HEK293 (cell line): ENCODE results near the gene JCAD.

Experiments used
- CTCF ChIA-PET: fragments of 350-600 bp; formaldehyde crosslinking; extraction: SDS; loops from one replicate; lab custom pipeline; 2021; ENCODE audit warnings: antibody characterized with exemption; lab: Yijun Ruan, JAX
- POLR2A ChIA-PET: fragments of 300-600 bp; formaldehyde crosslinking; extraction: SDS; loops from one replicate; lab custom pipeline; 2020; ENCODE audit warnings: antibody characterized with exemption, inconsistent platforms; lab: Yijun Ruan, JAX
- H3K27ac ChIP-seq: fragments of 200-500 bp; sonication (Bioruptor generic); 2 replicates; pipeline ENCODE4 v1.5.1; 2014; ENCODE audit warnings: low read depth, low read length, control low read depth, inconsistent platforms; ENCODE audit errors: extremely low read depth
- H3K36me3 ChIP-seq, 2 experiments: fragments of 200-500 bp in 1 of 2; sonication (Bioruptor generic) in 1 of 2; 1 replicate in 1 of 2; 2 replicates in 1 of 2; pipeline ENCODE4 v1.5.1; 2014 to 2017; ENCODE audit warnings: inconsistent platforms in 2 of 2, low read length in 2 of 2; ENCODE audit not compliant: control insufficient read depth in 2 of 2, insufficient read depth in 1 of 2
- H3K4me1 ChIP-seq: fragments of 200-500 bp; sonication (Bioruptor generic); 2 replicates; pipeline ENCODE4 v1.5.1; 2014; ENCODE audit warnings: mild to moderate bottlenecking, low read length, inconsistent platforms; ENCODE audit not compliant: control insufficient read depth, insufficient read depth
- H3K4me3 ChIP-seq: 2 replicates; pipeline ENCODE4 v1.5.1; 2011; ENCODE audit warnings: low read depth, mild to moderate bottlenecking, control low read depth, low read length, moderate library complexity
- H3K9me3 ChIP-seq: fragments of 200-500 bp; sonication (Bioruptor generic); 2 replicates; pipeline ENCODE4 v1.5.1; 2014; ENCODE audit warnings: low read depth, low read length, inconsistent platforms; ENCODE audit not compliant: control insufficient read depth, insufficient read depth
- KLF16 ChIP-seq: fragments of 450-650 bp; formaldehyde crosslinking; IDR thresholded peaks from 2 replicates; pipeline ENCODE4 v1.5.1; 2017; ENCODE audit warnings: missing biosample characterization, missing genetic modification characterization
- OVOL3 ChIP-seq: fragments of 450-650 bp; formaldehyde crosslinking; IDR thresholded peaks from 2 replicates; pipeline ENCODE4 v1.5.1; 2016; ENCODE audit warnings: missing biosample characterization, missing genetic modification characterization
- SP7 ChIP-seq: fragments of 450-650 bp; formaldehyde crosslinking; IDR thresholded peaks from 2 replicates; pipeline ENCODE4 v1.5.1; 2016; ENCODE audit warnings: missing biosample characterization, missing genetic modification characterization
- TCF7L2 ChIP-seq: IDR thresholded peaks from 2 replicates; pipeline ENCODE4 v1.6.1; 2011; ENCODE audit warnings: low read depth, mild to moderate bottlenecking, inconsistent platforms, low read length, moderate library complexity, borderline replicate concordance
- ZFP69B ChIP-seq: fragments of 450-650 bp; formaldehyde crosslinking; IDR thresholded peaks from 2 replicates; pipeline ENCODE4 v1.5.1; 2016; ENCODE audit warnings: missing biosample characterization, missing genetic modification characterization
- ZNF169 ChIP-seq: fragments of 450-650 bp; formaldehyde crosslinking; IDR thresholded peaks from 2 replicates; pipeline ENCODE4 v1.5.1; 2016; ENCODE audit warnings: missing biosample characterization, missing genetic modification characterization
- ZNF175 ChIP-seq: fragments of 450-650 bp; formaldehyde crosslinking; IDR thresholded peaks from 2 replicates; pipeline ENCODE4 v1.5.1; 2016; ENCODE audit warnings: missing biosample characterization, missing genetic modification characterization
- ZNF223 ChIP-seq: fragments of 450-650 bp; formaldehyde crosslinking; IDR thresholded peaks from 2 replicates; pipeline ENCODE4 v1.5.1; 2016; ENCODE audit warnings: missing biosample characterization, missing genetic modification characterization
- ZNF341 ChIP-seq: fragments of 450-650 bp; formaldehyde crosslinking; IDR thresholded peaks from 2 replicates; pipeline ENCODE4; 2016; ENCODE audit warnings: low read depth, missing biosample characterization, missing genetic modification characterization
- ZNF560 ChIP-seq: fragments of 450-650 bp; formaldehyde crosslinking; IDR thresholded peaks from 2 replicates; pipeline ENCODE4 v1.5.1; 2017; ENCODE audit warnings: missing biosample characterization, missing genetic modification characterization, borderline replicate concordance
- ZNF707 ChIP-seq: fragments of 450-650 bp; formaldehyde crosslinking; IDR thresholded peaks from 2 replicates; pipeline ENCODE4 v1.5.1; 2016; ENCODE audit warnings: missing biosample characterization, missing genetic modification characterization
- ZNF76 ChIP-seq: fragments of 450-650 bp; formaldehyde crosslinking; IDR thresholded peaks from 2 replicates; pipeline ENCODE4; 2016; ENCODE audit warnings: low read depth, missing biosample characterization, missing genetic modification characterization, borderline replicate concordance
- ZNF791 ChIP-seq: fragments of 450-650 bp; formaldehyde crosslinking; IDR thresholded peaks from 2 replicates; pipeline ENCODE4 v1.5.1; 2016; ENCODE audit warnings: missing biosample characterization, missing genetic modification characterization
- ZNF843 ChIP-seq: fragments of 450-650 bp; formaldehyde crosslinking; IDR thresholded peaks from 2 replicates; pipeline ENCODE4 v1.5.1; 2016; ENCODE audit warnings: missing biosample characterization, missing genetic modification characterization
- TF ChIP-seq, protein P1 (sequence below): fragments of 450-650 bp; formaldehyde crosslinking; IDR thresholded peaks from 2 replicates; pipeline ENCODE4 v1.5.1; 2016; ENCODE audit warnings: missing biosample characterization, missing genetic modification characterization
- TF ChIP-seq, protein P2 (sequence below): fragments of 450-650 bp; formaldehyde crosslinking; IDR thresholded peaks from 2 replicates; pipeline ENCODE4 v1.5.1; 2016; ENCODE audit warnings: missing biosample characterization, missing genetic modification characterization
- TF ChIP-seq, protein P3 (sequence below): fragments of 450-650 bp; formaldehyde crosslinking; IDR thresholded peaks from 2 replicates; pipeline ENCODE4 v1.5.0; 2017; ENCODE audit warnings: missing biosample characterization, missing genetic modification characterization, borderline replicate concordance
- TF ChIP-seq, protein P4 (sequence below): fragments of 450-650 bp; formaldehyde crosslinking; IDR thresholded peaks from 2 replicates; pipeline ENCODE4 v1.5.1; 2016; ENCODE audit warnings: missing biosample characterization, missing genetic modification characterization
- TF ChIP-seq, protein P5 (sequence below): fragments of 450-650 bp; IDR thresholded peaks from 2 replicates; pipeline ENCODE4 v1.5.1; 2018; ENCODE audit warnings: missing biosample characterization, mild to moderate bottlenecking, missing genetic modification characterization
- TF ChIP-seq, protein P6 (sequence below): fragments of 450-650 bp; formaldehyde crosslinking; IDR thresholded peaks from 2 replicates; pipeline ENCODE4 v1.5.1; 2016; ENCODE audit warnings: missing biosample characterization, missing genetic modification characterization

The JCAD gene

DNA sequence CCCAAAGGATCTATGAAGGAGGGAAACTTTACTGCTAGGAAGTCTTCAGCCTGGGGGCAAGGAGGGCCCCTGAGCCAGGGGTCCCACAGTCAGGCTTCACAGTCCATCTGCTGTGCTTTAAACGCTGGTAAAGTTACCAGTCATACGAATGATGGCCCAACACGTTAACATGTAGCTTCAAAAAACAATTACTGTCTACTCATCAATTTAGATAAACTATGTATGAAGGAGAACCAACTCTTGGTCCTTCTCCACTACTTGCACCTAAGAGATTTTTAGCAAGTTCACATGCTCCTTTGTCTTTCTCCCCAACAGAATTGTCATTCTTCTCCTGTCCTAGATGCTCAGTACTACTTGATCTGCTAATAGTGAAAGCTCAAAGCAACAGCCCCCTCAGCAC, 16.6 kb downstream of the JCAD start:
- no peak overlapping the region for H3K27ac ChIP-seq
- H3K9me3 ChIP-seq = no peaks in the 10 kb centered on the region
- peaks cover 4% of the 10 kb centered on the region; the same call in 1 of the 2 replicates for H3K4me1 ChIP-seq
- TF ChIP-seq TCF7L2 (no peak), ZNF76 (tag by site-specific recombination) (no peak), KLF16 (no peak), ZNF175 (tag by site-specific recombination) (no peak), OVOL3 (tag by site-specific recombination) (no peak), ZNF169 (tag by site-specific recombination) (no peak), ZNF223 (no peak), ZNF707 (no peak), ZFP69B (tag by site-specific recombination) (no peak), ZNF843 (tag by site-specific recombination) (no peak), ZNF791 (tag by site-specific recombination) (no peak)
- TF ChIP-seq, protein P1, sequence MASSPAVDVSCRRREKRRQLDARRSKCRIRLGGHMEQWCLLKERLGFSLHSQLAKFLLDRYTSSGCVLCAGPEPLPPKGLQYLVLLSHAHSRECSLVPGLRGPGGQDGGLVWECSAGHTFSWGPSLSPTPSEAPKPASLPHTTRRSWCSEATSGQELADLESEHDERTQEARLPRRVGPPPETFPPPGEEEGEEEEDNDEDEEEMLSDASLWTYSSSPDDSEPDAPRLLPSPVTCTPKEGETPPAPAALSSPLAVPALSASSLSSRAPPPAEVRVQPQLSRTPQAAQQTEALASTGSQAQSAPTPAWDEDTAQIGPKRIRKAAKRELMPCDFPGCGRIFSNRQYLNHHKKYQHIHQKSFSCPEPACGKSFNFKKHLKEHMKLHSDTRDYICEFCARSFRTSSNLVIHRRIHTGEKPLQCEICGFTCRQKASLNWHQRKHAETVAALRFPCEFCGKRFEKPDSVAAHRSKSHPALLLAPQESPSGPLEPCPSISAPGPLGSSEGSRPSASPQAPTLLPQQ (tag by site-specific recombination) = no peak
- TF ChIP-seq, protein P2, sequence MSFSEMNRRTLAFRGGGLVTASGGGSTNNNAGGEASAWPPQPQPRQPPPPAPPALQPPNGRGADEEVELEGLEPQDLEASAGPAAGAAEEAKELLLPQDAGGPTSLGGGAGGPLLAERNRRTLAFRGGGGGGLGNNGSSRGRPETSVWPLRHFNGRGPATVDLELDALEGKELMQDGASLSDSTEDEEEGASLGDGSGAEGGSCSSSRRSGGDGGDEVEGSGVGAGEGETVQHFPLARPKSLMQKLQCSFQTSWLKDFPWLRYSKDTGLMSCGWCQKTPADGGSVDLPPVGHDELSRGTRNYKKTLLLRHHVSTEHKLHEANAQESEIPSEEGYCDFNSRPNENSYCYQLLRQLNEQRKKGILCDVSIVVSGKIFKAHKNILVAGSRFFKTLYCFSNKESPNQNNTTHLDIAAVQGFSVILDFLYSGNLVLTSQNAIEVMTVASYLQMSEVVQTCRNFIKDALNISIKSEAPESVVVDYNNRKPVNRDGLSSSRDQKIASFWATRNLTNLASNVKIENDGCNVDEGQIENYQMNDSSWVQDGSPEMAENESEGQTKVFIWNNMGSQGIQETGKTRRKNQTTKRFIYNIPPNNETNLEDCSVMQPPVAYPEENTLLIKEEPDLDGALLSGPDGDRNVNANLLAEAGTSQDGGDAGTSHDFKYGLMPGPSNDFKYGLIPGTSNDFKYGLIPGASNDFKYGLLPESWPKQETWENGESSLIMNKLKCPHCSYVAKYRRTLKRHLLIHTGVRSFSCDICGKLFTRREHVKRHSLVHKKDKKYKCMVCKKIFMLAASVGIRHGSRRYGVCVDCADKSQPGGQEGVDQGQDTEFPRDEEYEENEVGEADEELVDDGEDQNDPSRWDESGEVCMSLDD (tag by site-specific recombination) = no peak
- TF ChIP-seq, protein P3, sequence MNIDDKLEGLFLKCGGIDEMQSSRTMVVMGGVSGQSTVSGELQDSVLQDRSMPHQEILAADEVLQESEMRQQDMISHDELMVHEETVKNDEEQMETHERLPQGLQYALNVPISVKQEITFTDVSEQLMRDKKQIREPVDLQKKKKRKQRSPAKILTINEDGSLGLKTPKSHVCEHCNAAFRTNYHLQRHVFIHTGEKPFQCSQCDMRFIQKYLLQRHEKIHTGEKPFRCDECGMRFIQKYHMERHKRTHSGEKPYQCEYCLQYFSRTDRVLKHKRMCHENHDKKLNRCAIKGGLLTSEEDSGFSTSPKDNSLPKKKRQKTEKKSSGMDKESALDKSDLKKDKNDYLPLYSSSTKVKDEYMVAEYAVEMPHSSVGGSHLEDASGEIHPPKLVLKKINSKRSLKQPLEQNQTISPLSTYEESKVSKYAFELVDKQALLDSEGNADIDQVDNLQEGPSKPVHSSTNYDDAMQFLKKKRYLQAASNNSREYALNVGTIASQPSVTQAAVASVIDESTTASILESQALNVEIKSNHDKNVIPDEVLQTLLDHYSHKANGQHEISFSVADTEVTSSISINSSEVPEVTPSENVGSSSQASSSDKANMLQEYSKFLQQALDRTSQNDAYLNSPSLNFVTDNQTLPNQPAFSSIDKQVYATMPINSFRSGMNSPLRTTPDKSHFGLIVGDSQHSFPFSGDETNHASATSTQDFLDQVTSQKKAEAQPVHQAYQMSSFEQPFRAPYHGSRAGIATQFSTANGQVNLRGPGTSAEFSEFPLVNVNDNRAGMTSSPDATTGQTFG (tag by site-specific recombination) = no peak
- TF ChIP-seq, protein P4, sequence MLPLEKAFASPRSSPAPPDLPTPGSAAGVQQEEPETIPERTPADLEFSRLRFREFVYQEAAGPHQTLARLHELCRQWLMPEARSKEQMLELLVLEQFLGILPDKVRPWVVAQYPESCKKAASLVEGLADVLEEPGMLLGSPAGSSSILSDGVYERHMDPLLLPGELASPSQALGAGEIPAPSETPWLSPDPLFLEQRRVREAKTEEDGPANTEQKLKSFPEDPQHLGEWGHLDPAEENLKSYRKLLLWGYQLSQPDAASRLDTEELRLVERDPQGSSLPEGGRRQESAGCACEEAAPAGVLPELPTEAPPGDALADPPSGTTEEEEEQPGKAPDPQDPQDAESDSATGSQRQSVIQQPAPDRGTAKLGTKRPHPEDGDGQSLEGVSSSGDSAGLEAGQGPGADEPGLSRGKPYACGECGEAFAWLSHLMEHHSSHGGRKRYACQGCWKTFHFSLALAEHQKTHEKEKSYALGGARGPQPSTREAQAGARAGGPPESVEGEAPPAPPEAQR (tag by site-specific recombination) = no peak
- TF ChIP-seq, all 188 proteins: peak for 0
- POLR2A ChIA-PET = no interaction called here
- Histone ChIP-seq H3K36me3 (peaks cover 5 to 68% of the 10 kb centered on the region in 2 experiments), H3K4me3 (no peak overlapping the region)
- CTCF ChIA-PET = no interaction called here

DNA sequence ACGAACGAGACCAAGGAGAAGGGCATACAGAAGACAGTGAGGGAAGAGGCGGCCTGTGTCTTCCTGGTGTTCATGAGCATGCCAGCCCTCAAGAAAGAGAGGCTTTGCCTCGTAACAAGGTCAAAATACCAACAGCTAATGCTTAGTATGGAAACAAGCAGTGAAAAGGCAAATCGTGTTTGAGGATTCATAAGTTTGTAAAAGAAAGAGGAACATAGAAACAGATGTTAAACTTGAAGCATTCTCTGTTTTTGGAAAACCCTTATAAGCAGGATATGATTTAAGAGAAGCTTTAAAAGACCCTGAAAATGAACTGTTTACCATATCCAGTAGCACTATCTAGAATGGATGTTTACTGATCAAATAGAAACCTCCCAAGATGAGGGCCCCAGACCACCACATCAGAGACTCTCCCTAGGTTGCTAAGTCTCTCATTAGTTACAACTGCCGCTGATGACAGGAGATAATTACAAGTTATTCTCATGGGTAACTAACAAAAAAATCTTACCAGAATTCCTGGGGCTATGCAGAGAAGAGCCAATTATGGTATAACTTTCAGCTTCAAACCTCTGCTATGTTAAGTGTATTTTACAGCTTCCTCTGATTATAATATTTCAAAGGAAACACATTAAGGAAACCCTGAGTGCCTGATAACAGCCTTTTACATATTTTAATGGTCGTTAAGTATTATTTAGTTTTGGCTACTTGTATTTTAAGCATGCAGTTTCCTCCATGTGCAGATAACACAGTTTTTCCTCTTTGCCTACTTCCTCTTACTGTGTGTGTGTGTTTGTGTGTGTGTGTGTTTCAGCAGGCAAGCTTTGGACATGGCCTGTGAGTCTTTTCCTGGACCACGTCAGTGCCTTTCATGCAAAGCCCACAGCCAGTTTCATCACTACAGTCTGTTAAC, 17.9 kb downstream of the JCAD start:
- no peak overlapping the region for H3K4me3 ChIP-seq
- POLR2A ChIA-PET = no interaction called here
- CTCF ChIA-PET = interaction anchor here (0.6 to 1.1 kb wide), 4 partner anchors 18 to 653 kb away, joined by 3 to 5 read pairs (median 4); no protein-coding TSS in a partner anchor
- TF ChIP-seq, protein P5, sequence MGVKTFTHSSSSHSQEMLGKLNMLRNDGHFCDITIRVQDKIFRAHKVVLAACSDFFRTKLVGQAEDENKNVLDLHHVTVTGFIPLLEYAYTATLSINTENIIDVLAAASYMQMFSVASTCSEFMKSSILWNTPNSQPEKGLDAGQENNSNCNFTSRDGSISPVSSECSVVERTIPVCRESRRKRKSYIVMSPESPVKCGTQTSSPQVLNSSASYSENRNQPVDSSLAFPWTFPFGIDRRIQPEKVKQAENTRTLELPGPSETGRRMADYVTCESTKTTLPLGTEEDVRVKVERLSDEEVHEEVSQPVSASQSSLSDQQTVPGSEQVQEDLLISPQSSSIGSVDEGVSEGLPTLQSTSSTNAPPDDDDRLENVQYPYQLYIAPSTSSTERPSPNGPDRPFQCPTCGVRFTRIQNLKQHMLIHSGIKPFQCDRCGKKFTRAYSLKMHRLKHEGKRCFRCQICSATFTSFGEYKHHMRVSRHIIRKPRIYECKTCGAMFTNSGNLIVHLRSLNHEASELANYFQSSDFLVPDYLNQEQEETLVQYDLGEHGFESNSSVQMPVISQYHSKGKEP (tag by site-specific recombination) = no peak
- TF ChIP-seq ZNF560 (tag by site-specific recombination) (no peak), ZNF341 (tag by site-specific recombination) (0 out of 2 replicates have a peak, but pooled peaks have one; percentile 32), TCF7L2 (peak; percentile 77; the same call in 1 of the 2 replicates), SP7 (peak; percentile 56)
- TF ChIP-seq, protein P6, sequence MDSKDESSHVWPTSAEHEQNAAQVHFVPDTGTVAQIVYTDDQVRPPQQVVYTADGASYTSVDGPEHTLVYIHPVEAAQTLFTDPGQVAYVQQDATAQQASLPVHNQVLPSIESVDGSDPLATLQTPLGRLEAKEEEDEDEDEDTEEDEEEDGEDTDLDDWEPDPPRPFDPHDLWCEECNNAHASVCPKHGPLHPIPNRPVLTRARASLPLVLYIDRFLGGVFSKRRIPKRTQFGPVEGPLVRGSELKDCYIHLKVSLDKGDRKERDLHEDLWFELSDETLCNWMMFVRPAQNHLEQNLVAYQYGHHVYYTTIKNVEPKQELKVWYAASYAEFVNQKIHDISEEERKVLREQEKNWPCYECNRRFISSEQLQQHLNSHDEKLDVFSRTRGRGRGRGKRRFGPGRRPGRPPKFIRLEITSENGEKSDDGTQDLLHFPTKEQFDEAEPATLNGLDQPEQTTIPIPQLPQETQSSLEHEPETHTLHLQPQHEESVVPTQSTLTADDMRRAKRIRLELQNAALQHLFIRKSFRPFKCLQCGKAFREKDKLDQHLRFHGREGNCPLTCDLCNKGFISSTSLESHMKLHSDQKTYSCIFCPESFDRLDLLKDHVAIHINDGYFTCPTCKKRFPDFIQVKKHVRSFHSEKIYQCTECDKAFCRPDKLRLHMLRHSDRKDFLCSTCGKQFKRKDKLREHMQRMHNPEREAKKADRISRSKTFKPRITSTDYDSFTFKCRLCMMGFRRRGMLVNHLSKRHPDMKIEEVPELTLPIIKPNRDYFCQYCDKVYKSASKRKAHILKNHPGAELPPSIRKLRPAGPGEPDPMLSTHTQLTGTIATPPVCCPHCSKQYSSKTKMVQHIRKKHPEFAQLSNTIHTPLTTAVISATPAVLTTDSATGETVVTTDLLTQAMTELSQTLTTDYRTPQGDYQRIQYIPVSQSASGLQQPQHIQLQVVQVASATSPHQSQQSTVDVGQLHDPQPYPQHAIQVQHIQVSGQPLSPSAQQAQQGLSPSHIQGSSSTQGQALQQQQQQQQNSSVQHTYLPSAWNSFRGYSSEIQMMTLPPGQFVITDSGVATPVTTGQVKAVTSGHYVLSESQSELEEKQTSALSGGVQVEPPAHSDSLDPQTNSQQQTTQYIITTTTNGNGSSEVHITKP (tag by site-specific recombination) = no peak

More for the DNA sequence above, 17.9 kb downstream of the JCAD start:
- Histone ChIP-seq H3K27ac (no peak overlapping the region), H3K9me3 (no peaks in the 10 kb centered on the region), H3K36me3 (peaks cover 5 to 60% of the 10 kb centered on the region in 2 experiments), H3K4me1 (peaks cover 4% of the 10 kb centered on the region; the same call in 1 of the 2 replicates)
